ENCODE data around the gene WAPL.
A peak's percentile ranks its signal among the peaks of the same experiment; 100 is the strongest.

WAPL gene

DNA sequence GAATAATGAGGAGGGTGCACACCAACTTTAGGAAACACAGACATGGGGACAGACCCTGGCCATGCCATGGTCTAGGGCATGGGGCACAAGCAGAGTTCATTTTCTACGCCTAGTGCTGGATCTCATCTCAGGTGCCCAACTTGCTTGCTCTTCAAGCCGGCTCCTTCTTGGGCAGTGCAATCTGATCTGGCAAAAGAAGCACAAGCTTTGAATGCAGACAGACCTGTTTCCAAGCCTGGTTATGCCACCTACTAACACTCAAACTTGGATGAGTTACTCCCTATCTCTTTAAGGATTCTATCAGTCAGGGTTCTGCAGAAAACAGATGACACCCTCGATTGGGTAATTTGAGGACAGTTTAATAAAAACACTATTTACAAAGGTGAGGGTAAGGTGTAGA is 34.9 kb upstream of the WAPL start:
- TF ChIP-seq POLR2A (IDR thresholded peaks at IDR 0.05; ENCODE audit: extremely low read depth, insufficient read length): no peak
- no peak for TF ChIP-seq MYC (IDR thresholded peaks at IDR 0.05; ENCODE audit: low read depth, low read length)
- TF ChIP-seq, protein P1, sequence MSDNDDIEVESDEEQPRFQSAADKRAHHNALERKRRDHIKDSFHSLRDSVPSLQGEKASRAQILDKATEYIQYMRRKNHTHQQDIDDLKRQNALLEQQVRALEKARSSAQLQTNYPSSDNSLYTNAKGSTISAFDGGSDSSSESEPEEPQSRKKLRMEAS (IDR thresholded peaks at IDR 0.05; ENCODE audit: low read depth, low read length): no peak
- TF ChIP-seq, protein P2, sequence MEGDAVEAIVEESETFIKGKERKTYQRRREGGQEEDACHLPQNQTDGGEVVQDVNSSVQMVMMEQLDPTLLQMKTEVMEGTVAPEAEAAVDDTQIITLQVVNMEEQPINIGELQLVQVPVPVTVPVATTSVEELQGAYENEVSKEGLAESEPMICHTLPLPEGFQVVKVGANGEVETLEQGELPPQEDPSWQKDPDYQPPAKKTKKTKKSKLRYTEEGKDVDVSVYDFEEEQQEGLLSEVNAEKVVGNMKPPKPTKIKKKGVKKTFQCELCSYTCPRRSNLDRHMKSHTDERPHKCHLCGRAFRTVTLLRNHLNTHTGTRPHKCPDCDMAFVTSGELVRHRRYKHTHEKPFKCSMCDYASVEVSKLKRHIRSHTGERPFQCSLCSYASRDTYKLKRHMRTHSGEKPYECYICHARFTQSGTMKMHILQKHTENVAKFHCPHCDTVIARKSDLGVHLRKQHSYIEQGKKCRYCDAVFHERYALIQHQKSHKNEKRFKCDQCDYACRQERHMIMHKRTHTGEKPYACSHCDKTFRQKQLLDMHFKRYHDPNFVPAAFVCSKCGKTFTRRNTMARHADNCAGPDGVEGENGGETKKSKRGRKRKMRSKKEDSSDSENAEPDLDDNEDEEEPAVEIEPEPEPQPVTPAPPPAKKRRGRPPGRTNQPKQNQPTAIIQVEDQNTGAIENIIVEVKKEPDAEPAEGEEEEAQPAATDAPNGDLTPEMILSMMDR (IDR thresholded peaks at IDR 0.05; ENCODE audit: low read depth, low read length): no peak
- H3K4me3 ChIP-seq (ENCODE audit: low read depth, low read length): no peak overlapping the region
- DNase-seq (ENCODE audit: low read depth): no peak

DNA sequence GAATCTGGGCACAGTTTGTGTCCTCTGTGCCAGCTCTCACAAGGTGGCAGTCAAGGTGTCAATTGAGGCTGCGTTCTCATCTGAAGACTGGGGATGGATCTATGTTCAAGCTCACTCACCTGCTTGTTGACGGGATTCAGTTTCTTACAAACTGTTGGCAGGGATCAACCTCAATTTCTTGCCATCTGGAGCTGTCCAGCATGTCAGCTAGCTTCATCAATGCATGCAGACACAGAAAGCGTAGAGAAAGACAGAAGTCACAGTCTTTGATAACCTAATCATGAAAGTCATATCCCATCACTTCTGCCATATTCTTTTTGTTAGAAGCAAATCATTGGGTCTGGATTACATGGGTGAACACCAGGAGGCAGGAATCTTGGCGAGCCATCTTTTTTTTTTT is 32.0 kb upstream of the WAPL start:
- no peak for TF ChIP-seq POLR2A (IDR thresholded peaks at IDR 0.05; ENCODE audit: extremely low read depth, insufficient read length)
- no peak for TF ChIP-seq MYC (IDR thresholded peaks at IDR 0.05; ENCODE audit: low read depth, low read length)
- TF ChIP-seq, protein P1 (IDR thresholded peaks at IDR 0.05; ENCODE audit: low read depth, low read length): no peak
- TF ChIP-seq, protein P2 (IDR thresholded peaks at IDR 0.05; ENCODE audit: low read depth, low read length): no peak
- no peak overlapping the region for H3K4me3 ChIP-seq (ENCODE audit: low read depth, low read length)
- DNase-seq (ENCODE audit: low read depth): peak; percentile 15

DNA sequence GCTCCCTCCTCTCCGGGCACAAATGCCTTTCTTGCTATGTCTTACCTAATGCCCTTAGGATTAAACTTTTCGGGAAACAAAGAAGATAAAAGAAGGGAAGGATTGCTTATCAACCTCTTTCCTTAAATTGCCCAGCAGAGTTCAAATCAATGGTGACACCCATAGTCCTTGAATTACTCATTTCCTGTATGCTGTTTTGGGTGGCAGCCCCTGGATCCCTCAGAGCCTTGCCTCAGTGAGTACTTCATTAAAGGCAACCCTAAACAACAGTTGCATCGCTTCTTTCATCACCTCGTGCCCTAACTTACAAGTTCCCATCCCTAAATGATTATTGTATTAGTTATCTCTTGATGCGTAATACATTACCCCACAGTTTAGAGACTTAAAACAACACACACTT is 31.6 kb upstream of the WAPL start:
- no peak overlapping the region for H3K4me3 ChIP-seq (ENCODE audit: low read depth, low read length)
- TF ChIP-seq POLR2A (IDR thresholded peaks at IDR 0.05; ENCODE audit: extremely low read depth, insufficient read length): no peak
- peak; percentile 37 for DNase-seq (ENCODE audit: low read depth)

DNA sequence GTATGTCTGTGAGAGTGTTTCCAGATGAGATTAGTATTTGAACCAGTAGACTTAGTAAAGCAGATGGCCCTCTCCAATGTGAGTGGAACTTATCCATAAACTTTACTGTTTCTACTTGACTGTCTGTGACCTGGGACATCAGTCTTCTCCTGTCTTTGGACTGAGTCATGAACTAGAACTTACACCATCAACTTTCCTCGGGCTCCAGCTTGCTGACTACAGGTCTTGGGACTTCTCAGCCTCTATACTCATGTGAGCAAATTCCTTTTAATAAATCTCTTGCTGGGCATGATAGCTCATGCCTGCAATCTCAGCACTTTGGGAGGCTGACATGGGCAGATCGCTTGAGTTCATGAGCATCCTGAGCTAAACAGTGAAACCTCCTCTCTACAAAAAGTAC is 25.7 kb upstream of the WAPL start:
- no peak for DNase-seq (ENCODE audit: low read depth)
- TF ChIP-seq, protein P1 (IDR thresholded peaks at IDR 0.05; ENCODE audit: low read depth, low read length): no peak
- TF ChIP-seq, protein P2 (IDR thresholded peaks at IDR 0.05; ENCODE audit: low read depth, low read length): no peak
- TF ChIP-seq POLR2A (IDR thresholded peaks at IDR 0.05; ENCODE audit: extremely low read depth, insufficient read length) (no peak), MYC (IDR thresholded peaks at IDR 0.05; ENCODE audit: low read depth, low read length) (no peak)
- H3K4me3 ChIP-seq (ENCODE audit: low read depth, low read length): no peak overlapping the region

DNA sequence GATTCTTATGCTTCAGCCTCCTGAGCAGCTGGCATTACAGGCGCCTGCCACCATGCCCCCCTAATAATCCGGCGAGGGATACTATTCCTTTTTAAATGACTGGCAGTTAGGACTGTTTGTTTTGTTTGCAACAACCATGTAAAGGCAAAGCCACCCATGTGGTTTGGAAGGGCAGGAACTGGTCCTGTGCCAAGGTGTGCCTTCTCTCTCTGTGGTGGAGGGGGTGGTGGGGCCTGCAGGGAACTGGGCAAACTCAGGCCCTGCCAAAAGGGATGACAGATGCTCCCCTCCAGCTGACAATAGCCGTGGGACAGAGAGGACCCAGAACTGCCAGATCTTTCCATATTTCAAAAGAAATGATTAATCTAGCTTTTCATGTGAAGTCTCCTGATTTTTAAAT is 23.5 kb upstream of the WAPL start:
- DNase-seq (ENCODE audit: low read depth): no peak
- no peak overlapping the region for H3K4me3 ChIP-seq (ENCODE audit: low read depth, low read length)
- TF ChIP-seq, protein P1 (IDR thresholded peaks at IDR 0.05; ENCODE audit: low read depth, low read length): no peak
- TF ChIP-seq, protein P2 (IDR thresholded peaks at IDR 0.05; ENCODE audit: low read depth, low read length): no peak
- TF ChIP-seq MYC (IDR thresholded peaks at IDR 0.05; ENCODE audit: low read depth, low read length): no peak
- TF ChIP-seq POLR2A (IDR thresholded peaks at IDR 0.05; ENCODE audit: extremely low read depth, insufficient read length): no peak

DNA sequence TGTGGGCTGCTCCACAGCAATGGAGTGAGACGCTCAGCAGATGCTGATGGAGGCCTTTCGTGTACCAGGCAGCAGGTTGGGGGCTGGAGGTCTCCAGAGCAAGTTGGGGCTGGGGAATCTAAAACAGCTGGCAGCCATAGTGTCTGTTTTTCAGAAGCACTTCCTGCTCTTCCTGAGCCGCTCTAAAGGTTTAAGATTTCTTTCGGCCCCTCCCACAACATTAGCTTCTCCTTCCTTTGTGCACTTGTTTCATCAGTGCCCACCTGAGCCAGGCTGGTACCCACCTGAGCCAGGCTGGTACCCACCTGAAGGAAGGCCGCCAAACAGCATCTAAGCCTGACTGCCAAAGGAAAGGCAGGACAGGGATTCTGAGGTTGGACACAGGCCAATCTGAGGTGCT is 18.4 kb upstream of the WAPL start:
- H3K4me3 ChIP-seq (ENCODE audit: low read depth, low read length): no peak overlapping the region
- TF ChIP-seq POLR2A (IDR thresholded peaks at IDR 0.05; ENCODE audit: extremely low read depth, insufficient read length): no peak
- TF ChIP-seq, protein P2 (IDR thresholded peaks at IDR 0.05; ENCODE audit: low read depth, low read length): no peak
- TF ChIP-seq MYC (IDR thresholded peaks at IDR 0.05; ENCODE audit: low read depth, low read length): no peak
- TF ChIP-seq, protein P1 (IDR thresholded peaks at IDR 0.05; ENCODE audit: low read depth, low read length): no peak
- no peak for DNase-seq (ENCODE audit: low read depth)

All from NB4 (cell line).